AG04449 (cell line): Measurements from ENCODE around the gene NFAM1.

Experiments used
- CTCF ChIA-PET: fragments of 350-600 bp; formaldehyde crosslinking; extraction: SDS; loops from one replicate; lab custom pipeline; 2021; ENCODE audit warnings: antibody characterized with exemption; lab: Yijun Ruan, JAX
- POLR2A ChIA-PET: fragments of 400-600, 350-600 bp; formaldehyde crosslinking; extraction: SDS; loops from one replicate; lab custom pipeline; 2020; ENCODE audit warnings: antibody characterized with exemption, inconsistent platforms; lab: Yijun Ruan, JAX
- DNase-seq: peaks from one replicate; pipeline ENCODE4 v3.0.0-alpha.2; 2010; ENCODE audit warnings: low read depth, low spot score
- H3K4me3 ChIP-seq: 2 replicates; pipeline ENCODE4 v1.5.1; 2011; ENCODE audit warnings: low read depth, mild to moderate bottlenecking, control low read depth, low read length
- CTCF ChIP-seq: IDR thresholded peaks from one replicate; pipeline ENCODE4 v1.5.1; 2011; ENCODE audit warnings: mild to moderate bottlenecking, moderate library complexity, low read length, control low read depth, inconsistent platforms; ENCODE audit not compliant: insufficient read depth; ENCODE audit errors: missing control alignments

Gene NFAM1

DNA sequence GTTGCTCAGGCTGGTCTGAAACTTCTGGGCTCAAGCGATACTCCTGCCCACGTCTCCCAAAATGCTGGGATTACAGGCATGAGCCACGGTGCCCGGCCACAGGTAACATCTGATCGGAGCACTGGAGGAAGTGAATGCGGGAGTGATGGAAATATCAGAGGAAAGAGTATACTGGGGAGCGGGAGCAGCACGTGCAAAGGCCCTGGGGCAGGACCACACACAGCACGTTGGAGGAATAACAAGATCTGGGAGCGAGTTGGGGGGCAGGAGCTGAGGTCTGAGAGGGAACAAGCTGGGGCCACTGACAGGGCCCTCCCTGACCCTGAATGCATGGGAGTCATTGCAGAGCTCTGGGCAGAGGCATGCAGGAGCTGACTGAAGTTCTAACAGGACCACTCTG is 70.7 kb downstream of the NFAM1 start:
- no peak for TF ChIP-seq CTCF
- no peak overlapping the region for H3K4me3 ChIP-seq
- CTCF ChIA-PET = no interaction called here
- no peak for DNase-seq
- POLR2A ChIA-PET = no interaction called here

DNA sequence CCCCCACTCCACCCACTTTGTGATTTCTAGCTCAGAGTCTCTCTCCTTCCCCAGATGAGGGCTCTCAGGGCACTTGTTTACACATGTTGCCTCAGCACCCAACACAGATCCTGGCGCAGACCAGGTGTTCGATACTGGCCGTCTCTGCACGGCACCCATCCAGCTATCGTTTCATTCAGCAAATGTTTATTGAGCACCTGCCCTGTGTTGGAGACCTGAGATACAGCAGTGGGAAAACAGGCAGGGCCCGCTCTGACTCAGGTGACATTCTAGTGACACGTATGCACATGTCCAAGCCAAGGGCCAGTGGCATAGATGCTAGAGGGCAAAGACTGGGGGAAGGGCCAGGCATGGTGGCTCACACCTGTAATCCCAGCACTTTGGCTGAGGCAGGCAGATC is 71.9 kb downstream of the NFAM1 start:
- no peak for DNase-seq
- POLR2A ChIA-PET = interaction anchor here (1.7 kb wide), 1 partner anchor 9 kb away, joined by 3 read pairs; no protein-coding TSS in a partner anchor
- no peak for TF ChIP-seq CTCF
- no peak overlapping the region for H3K4me3 ChIP-seq
- CTCF ChIA-PET = interaction anchor here (1.1 kb wide), 1 partner anchor 269 kb away, joined by 3 read pairs; no protein-coding TSS in a partner anchor

- no peak overlapping the region for H3K4me3 ChIP-seq
- POLR2A ChIA-PET = interaction anchor here (1.7 kb wide), 1 partner anchor 10 kb away, joined by 3 read pairs; no protein-coding TSS in a partner anchor
- no peak for TF ChIP-seq CTCF
- CTCF ChIA-PET = no interaction called here
- DNase-seq = no peak
Observed at GRCh38 chr22:42358643-42359558, 73.3 kb downstream of the NFAM1 start.

GRCh38 chr22:42357634-42358296 is 74.4 kb downstream of the NFAM1 start:
- no peak for TF ChIP-seq CTCF
- POLR2A ChIA-PET = no interaction called here
- CTCF ChIA-PET = no interaction called here
- no peak overlapping the region for H3K4me3 ChIP-seq
- no peak for DNase-seq

- H3K4me3 ChIP-seq = no peak overlapping the region
- no peak for DNase-seq
- POLR2A ChIA-PET = no interaction called here
- no peak for TF ChIP-seq CTCF
- CTCF ChIA-PET = no interaction called here
Observed at GRCh38 chr22:42357221-42357620, 75.0 kb downstream of the NFAM1 start.

DNA sequence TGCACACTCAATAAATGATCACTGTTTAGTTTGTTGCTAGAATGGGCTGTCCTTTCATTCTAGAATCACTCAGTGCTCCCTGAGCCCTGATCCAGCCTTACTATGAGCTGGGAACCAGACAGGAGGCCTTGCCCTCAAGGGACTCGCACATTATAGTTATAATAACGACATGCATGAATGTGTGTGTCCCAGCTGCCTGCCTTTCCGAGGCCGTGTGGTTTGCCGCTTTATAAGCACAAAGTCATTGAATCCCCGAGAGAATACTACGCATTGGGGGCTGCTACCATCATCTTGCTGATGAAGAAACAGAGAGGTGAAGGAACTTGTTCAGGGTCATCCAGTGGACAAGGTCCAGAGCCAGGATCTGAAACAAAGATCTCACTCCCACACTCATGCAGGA is 75.7 kb downstream of the NFAM1 start:
- ChIA-PET CTCF (no interaction called here), POLR2A (no interaction called here)
- no peak overlapping the region for H3K4me3 ChIP-seq
- DNase-seq = no peak
- TF ChIP-seq CTCF = no peak
